Hepatocyte (in vitro differentiated cells): ENCODE results near the gene JAML.

Experiments
- EZH2 ChIP-seq: fragments of 200-600 bp; sonication (generic); IDR thresholded peaks from 2 replicates; pipeline ENCODE4 v1.6.1; 2016; ENCODE audit warnings: antibody characterized with exemption, mild to moderate bottlenecking, borderline replicate concordance
- EZH2phosphoT487 ChIP-seq: fragments of 200-600 bp; sonication (generic); IDR thresholded peaks from one replicate; pipeline ENCODE4 v1.6.1; 2018; ENCODE audit warnings: antibody characterized with exemption, mild to moderate bottlenecking, low read depth, moderate library complexity; ENCODE audit not compliant: unreplicated experiment, severe bottlenecking
- TF ChIP-seq, protein P1 (sequence below): fragments of 200-600 bp; sonication (generic); IDR thresholded peaks from 2 replicates; pipeline ENCODE4 v1.5.1; 2016; ENCODE audit warnings: antibody characterized with exemption, mild to moderate bottlenecking; ENCODE audit not compliant: poor library complexity

DNA sequence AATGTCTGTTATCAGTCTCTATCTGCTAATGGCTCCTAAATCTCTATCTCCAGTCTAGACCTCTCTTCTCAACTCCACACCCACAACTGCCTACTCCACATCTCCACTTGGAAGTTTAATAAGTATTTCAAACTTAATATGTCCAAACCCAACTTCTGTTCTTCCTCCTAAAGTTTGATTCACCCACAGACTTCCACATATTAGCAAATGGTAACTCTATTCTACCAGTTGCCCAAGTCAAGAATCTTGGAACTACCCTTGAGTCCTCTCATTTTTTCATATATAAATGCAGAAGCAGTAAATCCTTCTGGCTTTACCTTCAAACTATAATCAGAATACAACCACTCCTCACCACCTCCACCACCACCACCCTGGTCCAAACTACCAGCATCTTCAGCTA is 6.7 kb upstream of the JAML start:
- TF ChIP-seq, protein P1, sequence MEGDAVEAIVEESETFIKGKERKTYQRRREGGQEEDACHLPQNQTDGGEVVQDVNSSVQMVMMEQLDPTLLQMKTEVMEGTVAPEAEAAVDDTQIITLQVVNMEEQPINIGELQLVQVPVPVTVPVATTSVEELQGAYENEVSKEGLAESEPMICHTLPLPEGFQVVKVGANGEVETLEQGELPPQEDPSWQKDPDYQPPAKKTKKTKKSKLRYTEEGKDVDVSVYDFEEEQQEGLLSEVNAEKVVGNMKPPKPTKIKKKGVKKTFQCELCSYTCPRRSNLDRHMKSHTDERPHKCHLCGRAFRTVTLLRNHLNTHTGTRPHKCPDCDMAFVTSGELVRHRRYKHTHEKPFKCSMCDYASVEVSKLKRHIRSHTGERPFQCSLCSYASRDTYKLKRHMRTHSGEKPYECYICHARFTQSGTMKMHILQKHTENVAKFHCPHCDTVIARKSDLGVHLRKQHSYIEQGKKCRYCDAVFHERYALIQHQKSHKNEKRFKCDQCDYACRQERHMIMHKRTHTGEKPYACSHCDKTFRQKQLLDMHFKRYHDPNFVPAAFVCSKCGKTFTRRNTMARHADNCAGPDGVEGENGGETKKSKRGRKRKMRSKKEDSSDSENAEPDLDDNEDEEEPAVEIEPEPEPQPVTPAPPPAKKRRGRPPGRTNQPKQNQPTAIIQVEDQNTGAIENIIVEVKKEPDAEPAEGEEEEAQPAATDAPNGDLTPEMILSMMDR = no peak
- TF ChIP-seq EZH2 (no peak), EZH2phosphoT487 (no peak)
